ENCODE results near the gene ITPR1. TPM values are rescaled to one million over a fixed set of nuclear protein-coding genes. Genes with fewer than 3 reads are reported as not detected.
A peak's percentile ranks its signal among the peaks of the same experiment; 100 is the strongest.

The ITPR1 gene
- total and polyA plus RNA-seq, 10 of the 15 experiments (the other 5 are each of a cell fraction or from before 2014, with no cell fraction given): 12.2 to 239 (median 28.4) TPM

DNA sequence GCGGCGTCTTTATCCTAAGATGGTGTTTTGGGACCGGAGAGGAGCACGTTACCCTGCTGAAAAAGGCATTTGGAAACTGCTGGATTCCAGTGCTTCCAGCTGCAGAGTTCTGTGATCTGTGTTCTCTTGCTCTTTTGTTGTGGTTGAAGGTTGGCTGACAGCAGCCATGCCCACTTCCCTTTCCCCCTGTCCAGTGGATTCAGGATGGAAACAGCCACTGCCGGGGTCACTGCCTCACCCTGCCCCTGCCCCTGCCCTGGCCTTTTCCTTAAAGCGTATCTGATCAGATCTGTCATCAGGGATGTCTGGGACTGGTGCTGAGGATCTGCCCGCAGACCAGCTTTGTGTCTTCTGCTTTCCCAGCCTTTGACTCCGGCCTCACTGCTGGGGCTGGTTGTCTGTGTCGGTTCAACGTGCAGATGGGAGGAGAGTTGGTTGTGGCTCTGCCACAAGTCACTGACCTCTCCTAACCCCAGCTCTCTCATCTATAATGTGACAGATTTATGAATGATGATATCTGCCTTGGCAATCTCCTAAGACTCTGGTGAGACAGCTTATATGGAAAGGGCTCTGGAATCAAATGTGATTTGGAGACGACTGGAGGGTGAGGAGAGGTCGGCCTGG lies 266.7 kb downstream of the ITPR1 start (continued):
- TF ChIP-seq BCL3 (IDR thresholded peaks at IDR 0.05; ENCODE audit: borderline replicate concordance, insufficient read depth, low read depth, low read length, poor library complexity, severe bottlenecking): no peak
- no peak for TF ChIP-seq RELB (IDR thresholded peaks at IDR 0.05; ENCODE audit: low read depth)
- TF ChIP-seq ZNF217 (IDR thresholded peaks at IDR 0.05): no peak
- no peak for TF ChIP-seq TAF1 (IDR thresholded peaks at IDR 0.05; ENCODE audit: borderline replicate concordance, low read depth, low read length)
- TF ChIP-seq BHLHE40 (IDR thresholded peaks at IDR 0.05; ENCODE audit: borderline replicate concordance in 1 of 2, low read depth in 2 of 2, low read length in 1 of 2): peak in 1 of 2 experiments; percentile 8; a peak in 1 of 4 replicates
- TF ChIP-seq NFYA (IDR thresholded peaks at IDR 0.05; ENCODE audit: borderline replicate concordance, low read depth, low read length): no peak
- no peak for TF ChIP-seq NFYB (IDR thresholded peaks at IDR 0.05; ENCODE audit: insufficient read depth, low read depth, low read length)
- TF ChIP-seq FOXM1 (IDR thresholded peaks at IDR 0.05; ENCODE audit: low read depth, low read length): no peak
- no peak for TF ChIP-seq NR2C2 (IDR thresholded peaks at IDR 0.05; ENCODE audit: borderline replicate concordance, control insufficient read depth, insufficient read length, low read depth)
- TF ChIP-seq KLF5 (IDR thresholded peaks at IDR 0.05; ENCODE audit: partially characterized antibody): no peak
- TF ChIP-seq E4F1 (IDR thresholded peaks at IDR 0.05; ENCODE audit: borderline replicate concordance, partially characterized antibody): no peak
- no peak for TF ChIP-seq KDM1A (IDR thresholded peaks at IDR 0.05; ENCODE audit: borderline replicate concordance)
- TF ChIP-seq RCOR1 (conservative IDR thresholded peaks at IDR 0.05; ENCODE audit: low read depth, low read length): no peak
- TF ChIP-seq MXI1 (IDR thresholded peaks at IDR 0.05; ENCODE audit: low read depth, low read length): no peak
- TF ChIP-seq ZBED1 (IDR thresholded peaks at IDR 0.05; ENCODE audit: borderline replicate concordance): no peak
- TF ChIP-seq NFIC (IDR thresholded peaks at IDR 0.05; ENCODE audit: low read depth, low read length): no peak
- TF ChIP-seq ZSCAN29 (IDR thresholded peaks at IDR 0.05): no peak
- no peak for TF ChIP-seq MYB (IDR thresholded peaks at IDR 0.05; ENCODE audit: borderline replicate concordance, low read depth, low read length)
- no peak for TF ChIP-seq ETV6 (conservative IDR thresholded peaks at IDR 0.05 in 1 of 2, IDR thresholded peaks at IDR 0.05 in 1 of 2; ENCODE audit: borderline replicate concordance in 1 of 2, low read depth in 1 of 2)
- peak; percentile 57 to 62; a peak in 2 of 4 replicates for TF ChIP-seq IKZF2 (IDR thresholded peaks at IDR 0.05)
- TF ChIP-seq BCL11A (IDR thresholded peaks at IDR 0.05; ENCODE audit: low read depth, low read length): no peak
- TF ChIP-seq, protein P1, sequence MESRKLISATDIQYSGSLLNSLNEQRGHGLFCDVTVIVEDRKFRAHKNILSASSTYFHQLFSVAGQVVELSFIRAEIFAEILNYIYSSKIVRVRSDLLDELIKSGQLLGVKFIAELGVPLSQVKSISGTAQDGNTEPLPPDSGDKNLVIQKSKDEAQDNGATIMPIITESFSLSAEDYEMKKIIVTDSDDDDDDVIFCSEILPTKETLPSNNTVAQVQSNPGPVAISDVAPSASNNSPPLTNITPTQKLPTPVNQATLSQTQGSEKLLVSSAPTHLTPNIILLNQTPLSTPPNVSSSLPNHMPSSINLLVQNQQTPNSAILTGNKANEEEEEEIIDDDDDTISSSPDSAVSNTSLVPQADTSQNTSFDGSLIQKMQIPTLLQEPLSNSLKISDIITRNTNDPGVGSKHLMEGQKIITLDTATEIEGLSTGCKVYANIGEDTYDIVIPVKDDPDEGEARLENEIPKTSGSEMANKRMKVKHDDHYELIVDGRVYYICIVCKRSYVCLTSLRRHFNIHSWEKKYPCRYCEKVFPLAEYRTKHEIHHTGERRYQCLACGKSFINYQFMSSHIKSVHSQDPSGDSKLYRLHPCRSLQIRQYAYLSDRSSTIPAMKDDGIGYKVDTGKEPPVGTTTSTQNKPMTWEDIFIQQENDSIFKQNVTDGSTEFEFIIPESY (IDR thresholded peaks at IDR 0.05): no peak
- no peak for TF ChIP-seq MYC (IDR thresholded peaks at IDR 0.05; ENCODE audit: insufficient read depth, insufficient read length, insufficient replicate concordance, low read length, severe bottlenecking)

All from GM12878 (cell line).